HG03064 (cell line): ENCODE measurements around the gene ACBD4.

ENCODE experiments used
- ATAC-seq: cut with Tn5 transposase; IDR thresholded peaks from one replicate; pipeline ENCODE4 v1.9.1; 2021; ENCODE audit warnings: low read depth; ENCODE audit not compliant: unreplicated experiment

ACBD4 gene

GRCh38 chr17:45132572-45133463, 2.7 kb upstream of the ACBD4 start:
- no peak for ATAC-seq

GRCh38 chr17:45135978-45136791, 698 bp downstream of the ACBD4 start:
- no peak for ATAC-seq

DNA sequence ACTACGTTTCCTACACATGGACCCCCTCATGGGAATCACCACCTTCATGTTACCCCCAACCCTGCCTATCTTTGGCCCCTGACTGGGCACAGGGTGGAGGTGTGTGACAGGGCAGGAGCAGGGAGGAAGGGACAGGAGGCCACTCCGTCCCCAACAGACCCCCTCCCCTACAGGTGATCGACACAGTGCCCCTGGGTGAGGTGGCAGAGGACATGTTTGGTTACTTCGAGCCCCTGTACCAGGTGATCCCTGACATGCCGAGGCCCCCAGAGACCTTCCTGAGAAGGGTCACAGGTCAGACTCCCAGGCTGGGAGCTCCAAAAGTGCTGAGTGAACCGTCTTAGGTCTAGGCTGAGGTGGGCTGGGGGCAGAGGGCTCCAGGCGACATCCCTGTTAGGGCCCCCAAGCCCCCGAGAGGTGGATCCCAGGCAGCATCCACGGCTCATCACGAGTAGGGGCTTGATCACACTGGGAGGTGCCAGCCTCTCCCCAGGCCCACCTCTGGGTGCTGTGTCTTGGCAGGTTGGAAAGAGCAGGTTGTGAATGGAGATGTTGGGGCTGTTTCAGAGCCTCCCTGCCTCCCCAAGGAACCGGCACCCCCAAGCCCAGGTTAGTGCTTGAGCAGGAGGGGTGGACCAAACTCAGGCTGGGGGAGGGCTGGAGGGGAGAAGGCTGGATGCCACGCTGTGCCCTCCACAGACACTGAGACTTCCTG, 1.5 kb downstream of the ACBD4 start:
- no peak for ATAC-seq

GRCh38 chr17:45137561-45138305, 2.2 kb downstream of the ACBD4 start:
- ATAC-seq = no peak

DNA sequence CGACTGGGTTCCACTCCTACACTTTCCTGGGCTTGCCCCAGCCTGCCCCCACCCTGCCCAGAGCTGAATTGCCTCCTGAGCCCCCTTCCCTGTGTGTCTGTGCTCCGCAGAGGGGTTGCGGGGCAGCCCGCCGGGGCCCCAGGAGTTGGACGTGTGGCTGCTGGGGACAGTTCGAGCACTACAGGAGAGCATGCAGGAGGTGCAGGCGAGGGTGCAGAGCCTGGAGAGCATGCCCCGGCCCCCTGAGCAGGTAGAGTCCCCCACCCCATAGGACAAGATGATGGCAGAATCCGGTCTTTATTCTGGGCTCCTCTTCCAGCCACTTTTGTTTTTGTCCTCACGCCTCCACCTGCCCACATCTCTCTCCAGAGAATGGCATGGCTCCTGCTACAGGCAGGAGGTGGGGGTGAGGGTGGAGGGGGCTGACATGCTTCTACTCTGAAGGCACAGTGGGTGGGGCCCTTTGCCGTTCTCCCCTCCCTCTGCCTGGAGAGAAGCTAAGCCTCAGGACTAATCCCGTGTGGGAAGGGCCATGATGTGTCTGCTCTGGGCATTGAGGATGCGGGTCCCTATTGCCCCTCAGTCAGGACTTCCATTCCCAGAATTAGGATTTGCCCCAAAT, 3.5 kb downstream of the ACBD4 start:
- ATAC-seq = no peak

GRCh38 chr17:45139533-45139920, 4.0 kb downstream of the ACBD4 start:
- no peak for ATAC-seq

DNA sequence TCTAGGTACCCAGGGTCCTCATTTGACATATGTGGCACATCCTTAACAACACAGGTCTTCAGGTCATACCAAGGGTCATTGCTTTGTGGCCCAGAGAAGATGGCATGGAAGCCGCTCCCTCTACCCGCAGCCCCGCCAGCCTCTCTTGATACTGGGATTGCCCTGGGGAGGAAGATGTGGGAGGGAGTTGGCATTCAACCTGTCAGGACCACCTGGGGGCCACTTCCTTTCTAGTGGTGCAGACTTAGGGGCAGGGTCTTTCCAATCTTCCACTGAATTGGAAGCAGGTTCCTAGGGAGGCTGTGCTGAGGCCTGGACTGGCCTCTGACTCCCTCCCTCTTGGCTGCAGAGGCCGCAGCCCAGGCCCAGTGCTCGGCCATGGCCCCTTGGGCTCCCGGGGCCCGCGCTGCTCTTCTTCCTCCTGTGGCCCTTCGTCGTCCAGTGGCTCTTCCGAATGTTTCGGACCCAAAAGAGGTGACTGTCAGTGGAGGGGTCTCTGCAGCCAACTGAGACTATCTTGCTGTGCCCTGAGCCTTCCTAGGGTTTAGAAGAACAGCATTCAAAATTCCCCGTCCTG, 7.7 kb downstream of the ACBD4 start:
- ATAC-seq = no peak

GRCh38 chr17:45143767-45144198, 8.3 kb downstream of the ACBD4 start:
- no peak for ATAC-seq

DNA sequence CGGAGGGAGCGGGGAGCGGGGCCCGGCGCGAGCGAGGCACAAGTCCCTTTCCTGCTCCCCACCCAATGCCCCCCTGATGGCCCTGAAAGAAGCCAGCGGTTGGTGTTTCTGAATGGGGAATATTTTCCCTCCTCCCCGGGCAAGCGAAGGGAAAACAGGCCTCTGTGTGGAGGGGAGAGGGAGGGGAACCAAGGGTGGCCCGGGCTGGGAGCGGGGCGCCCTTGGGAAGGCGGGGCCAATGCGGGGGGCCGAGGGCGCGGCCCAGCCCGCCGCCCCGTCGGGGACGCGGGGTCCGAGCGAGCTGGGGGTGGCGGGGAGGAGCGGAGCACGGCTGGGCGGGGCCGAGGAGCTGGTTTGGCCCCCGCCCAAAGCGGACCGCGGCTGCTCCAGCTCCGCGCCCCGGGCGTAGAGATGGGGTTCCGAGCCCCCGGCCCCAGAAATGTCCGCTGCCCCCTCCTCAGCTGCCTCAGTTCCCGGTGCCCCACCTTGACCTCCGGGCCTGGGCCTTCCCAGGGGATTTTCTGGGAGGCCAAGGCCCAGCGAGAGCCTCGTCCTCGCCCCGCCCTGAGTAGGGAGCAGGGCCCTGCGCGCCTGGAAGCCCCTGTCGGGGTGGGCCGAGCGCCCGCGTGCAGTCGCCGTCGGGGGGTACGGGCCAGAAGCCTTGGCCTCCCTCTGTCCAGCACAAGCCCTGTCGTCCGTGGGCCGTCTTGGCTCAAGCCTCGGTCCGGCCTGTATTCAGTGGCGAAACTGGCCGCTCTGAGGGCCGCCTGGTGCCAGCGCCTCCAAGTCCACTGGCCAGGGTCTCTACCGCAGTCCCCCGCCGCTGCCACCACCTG, 8.9 kb downstream of the ACBD4 start:
- no peak for ATAC-seq

DNA sequence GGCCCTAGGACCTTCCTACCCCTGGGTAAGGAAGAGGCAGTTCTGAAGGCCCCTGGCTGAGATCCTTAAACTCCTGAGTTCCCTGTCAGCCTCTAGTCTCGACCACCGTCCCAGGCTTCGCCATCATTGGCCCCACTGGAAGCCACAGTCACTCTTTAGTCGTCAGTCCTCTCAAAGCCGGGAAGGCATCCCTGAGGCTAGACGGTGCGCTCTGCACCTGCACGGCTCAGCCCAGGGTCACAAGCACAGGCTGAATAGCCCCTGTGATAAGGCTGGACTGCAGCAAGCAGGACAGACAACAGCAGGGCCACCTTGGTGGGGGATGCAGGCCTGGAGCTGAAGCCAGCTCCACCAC, 9.5 kb downstream of the ACBD4 start:
- ATAC-seq = no peak

- no peak for ATAC-seq
Observed at GRCh38 chr17:45146166-45146565, 10.7 kb downstream of the ACBD4 start.

- no peak for ATAC-seq
Observed at GRCh38 chr17:45146592-45146889, 11.1 kb downstream of the ACBD4 start.

DNA sequence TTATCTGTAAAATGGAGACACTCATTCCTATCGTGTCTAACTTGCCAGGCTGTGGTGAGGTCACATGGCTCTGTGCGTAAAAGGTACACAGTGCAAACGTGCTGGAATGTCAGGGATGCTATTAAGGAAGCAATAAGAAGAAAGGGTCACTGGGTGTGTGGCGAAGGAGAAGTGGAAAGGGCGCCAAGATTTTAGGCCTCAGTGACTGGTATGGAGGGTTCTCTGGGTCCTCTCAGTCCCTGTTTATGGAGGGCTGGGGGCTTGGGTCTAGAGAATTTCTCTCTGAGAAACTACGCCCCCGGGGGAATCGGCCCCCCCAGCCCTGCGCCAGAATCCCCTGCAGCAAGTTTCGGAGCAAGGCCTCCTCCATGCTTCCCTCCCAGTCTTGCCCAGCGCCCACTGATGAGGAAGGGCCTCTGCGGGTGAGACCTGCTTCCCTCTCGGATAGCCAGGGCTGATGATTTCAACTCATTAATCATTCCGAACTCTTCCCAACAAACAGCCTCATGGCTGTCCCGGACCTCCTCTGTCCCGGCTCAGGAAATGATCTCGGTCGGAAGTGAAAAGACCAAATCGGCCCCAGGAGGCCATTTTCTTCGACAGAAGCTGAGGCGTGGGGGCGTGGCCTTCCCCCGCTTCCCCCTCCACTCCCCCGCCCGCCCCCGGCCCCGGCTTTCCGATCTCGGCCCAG, 11.5 kb downstream of the ACBD4 start:
- ATAC-seq = no peak

DNA sequence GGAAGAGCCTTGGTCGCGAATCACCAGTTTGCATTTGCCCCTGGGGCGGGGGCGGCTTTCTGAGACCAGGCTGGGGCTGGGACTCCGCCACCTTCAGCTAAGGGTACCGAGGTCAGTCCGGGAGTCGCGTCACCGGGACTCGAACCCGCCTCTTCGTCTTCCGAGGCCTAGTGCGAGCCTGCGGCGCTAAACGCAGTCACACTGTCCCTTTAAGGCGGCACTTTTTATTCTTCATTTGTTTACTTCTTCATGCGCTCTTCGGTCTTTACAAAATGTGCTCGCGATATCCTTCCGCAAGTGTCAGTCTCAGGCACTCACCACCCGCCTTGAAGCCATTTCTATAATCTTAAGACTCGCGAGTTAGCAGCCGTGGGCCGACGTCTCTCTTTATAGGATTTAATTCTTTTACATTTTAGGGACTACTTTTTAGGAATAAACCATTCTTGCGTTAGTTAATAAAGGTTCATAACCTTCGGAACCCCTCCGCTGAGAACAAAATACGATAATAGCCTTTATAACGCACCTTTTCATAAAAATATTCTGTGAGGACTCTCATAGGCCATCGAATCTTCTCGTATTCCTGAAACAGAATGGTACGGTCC, 12.2 kb downstream of the ACBD4 start:
- ATAC-seq = no peak

GRCh38 chr17:45148183-45149036, 12.9 kb downstream of the ACBD4 start, which contains the start of gene HEXIM1:
Gene HEXIM1, plus strand, starts transcription at chr17:45148475. Its CDS starts 716 bp downstream, at chr17:45149191.
- peak; percentile 46 for ATAC-seq

- ATAC-seq = no peak
Observed at GRCh38 chr17:45149037-45149668, 13.7 kb downstream of the ACBD4 start.
